Ureter (tissue), 1 donor: ENCODE results near the gene SVOPL. TPM values are rescaled to one million over a fixed set of nuclear protein-coding genes. Genes with fewer than 3 reads are reported as not detected.

Experiments used
- DNase-seq: peaks from one replicate; pipeline ENCODE4 v3.0.0-alpha.2; 2020; ENCODE audit warnings: low spot score
- total RNA-seq: library from RNA; stranded (reverse); gene quantifications from one replicate; pipeline ENCODE4 v1.2.4, GENCODE V29; 2023
- donor health status: DM: yes; HTN: yes; CAD: no.

SVOPL gene
- total RNA-seq, 1 donor from 2014 or later, result 2.1 TPM

- no peak for DNase-seq
Observed at GRCh38 chr7:138563808-138564207, 137.4 kb downstream of the SVOPL start.

- DNase-seq, result no peak
Observed at GRCh38 chr7:138559448-138559847, 141.7 kb downstream of the SVOPL start.

DNA sequence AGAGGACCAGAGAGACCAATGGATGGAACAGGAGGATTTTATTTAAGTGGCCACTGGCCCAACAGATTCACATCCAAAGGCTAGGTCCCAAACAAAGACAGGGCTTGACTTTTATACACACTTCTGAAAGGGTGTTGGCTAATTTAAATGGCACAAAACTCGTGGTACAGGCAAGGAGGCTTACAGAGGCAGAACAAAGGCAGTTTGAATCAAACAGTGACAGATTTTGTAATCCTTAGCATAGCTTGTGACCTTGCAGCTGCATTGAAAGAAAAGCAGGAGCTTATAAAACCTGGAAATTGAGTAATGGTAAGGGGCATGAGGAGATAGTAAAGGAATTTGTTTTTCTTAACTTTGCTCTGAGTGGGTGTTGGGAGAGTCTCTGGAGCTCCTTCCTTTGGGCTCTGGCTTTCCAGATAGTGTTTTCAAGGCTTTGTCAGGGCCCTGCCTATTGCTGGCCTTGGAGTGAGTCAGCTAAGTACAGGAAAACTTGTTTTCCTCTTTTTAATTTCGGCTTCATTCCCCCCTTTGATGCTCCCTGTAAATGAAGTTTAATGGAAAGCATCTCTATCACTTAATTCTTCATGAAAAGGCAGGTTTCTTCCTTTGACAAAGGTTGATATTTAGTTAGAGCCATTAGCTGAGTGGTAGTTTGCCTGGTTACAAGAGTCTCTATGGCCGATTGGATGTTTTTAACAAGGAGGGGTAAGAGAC, 144.2 kb downstream of the SVOPL start:
- DNase-seq, result no peak

- DNase-seq, result no peak
Observed at GRCh38 chr7:138555684-138556083, 145.5 kb downstream of the SVOPL start.

DNA sequence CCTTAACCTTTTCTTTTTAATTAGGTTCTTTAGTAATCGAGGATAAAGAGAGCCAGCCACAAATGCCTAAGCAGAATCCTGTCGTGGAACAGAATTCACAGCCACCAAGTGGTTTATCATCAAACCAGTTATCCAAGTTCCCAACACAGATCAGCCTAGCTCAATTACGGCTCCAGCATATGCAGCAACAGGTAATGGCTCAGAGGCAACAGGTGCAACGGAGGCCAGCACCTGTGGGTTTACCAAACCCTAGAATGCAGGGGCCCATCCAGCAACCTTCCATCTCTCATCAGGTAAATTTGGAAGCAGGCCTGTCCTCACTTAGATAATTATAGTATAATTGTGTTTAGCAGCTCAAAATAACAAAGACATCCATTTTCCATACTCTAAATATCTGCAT, 146.5 kb downstream of the SVOPL start:
- no peak for DNase-seq

DNA sequence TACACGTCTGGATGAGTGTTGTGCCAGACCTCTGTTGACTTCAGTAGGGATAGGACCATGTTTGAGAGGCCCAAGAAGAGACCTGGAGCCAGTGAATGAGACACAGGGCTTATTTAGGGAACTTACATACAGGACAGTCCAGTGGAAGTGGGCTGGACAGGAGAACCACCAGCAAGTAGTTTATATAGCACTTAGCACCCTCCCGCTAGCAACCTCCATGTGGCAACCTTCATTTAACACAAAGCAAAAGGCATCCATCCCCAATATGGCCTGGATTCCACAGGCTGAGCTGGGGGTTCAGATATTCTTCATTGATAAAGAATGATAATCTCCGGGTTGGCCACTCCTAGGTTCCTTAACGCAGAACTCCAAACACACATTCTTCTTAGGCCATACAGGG, 147.4 kb downstream of the SVOPL start:
- no peak for DNase-seq

DNA sequence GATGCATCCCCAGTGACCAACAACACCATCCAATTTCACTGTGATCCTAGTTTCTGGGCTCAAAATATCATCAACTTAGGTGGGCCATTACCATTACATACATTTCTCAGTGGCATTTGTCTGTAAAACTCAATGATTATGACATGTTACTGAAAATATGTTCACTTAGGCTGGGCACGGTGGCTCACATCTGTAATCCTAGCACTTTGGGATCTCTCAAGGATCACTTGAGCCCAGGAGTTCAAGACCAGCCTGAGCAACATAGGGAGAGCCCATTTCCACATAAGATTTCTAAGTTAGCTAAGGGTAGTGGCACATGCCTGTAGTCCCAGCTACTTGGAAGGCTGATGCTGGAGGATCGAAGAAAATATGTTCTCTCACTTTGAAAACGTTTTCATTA, 150.1 kb downstream of the SVOPL start:
- no peak for DNase-seq

GRCh38 chr7:138550337-138550736, 150.8 kb downstream of the SVOPL start:
- DNase-seq, result no peak

DNA sequence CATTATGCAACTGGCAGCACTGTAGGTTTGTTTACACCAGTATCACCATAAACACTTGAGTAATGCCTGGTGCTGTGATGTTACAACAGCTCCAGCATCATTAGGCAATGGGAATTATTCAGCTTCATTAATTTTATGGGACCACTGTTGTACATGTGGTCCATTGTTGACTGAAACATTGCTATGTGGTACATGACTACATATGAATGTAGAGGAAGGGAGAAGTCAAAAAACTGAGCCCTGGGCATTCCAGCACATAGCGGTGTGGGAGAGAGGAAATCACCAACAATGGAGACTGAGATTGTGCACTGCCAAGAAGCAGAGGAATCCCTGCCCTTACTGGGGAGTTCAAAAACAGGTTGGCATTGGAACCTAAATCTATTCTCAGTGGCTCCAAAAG, 152.1 kb downstream of the SVOPL start:
- DNase-seq, result no peak

- DNase-seq, result no peak
Observed at GRCh38 chr7:138546829-138547228, 154.3 kb downstream of the SVOPL start.

- DNase-seq, result no peak
Observed at GRCh38 chr7:138546064-138546619, 155.0 kb downstream of the SVOPL start.

DNA sequence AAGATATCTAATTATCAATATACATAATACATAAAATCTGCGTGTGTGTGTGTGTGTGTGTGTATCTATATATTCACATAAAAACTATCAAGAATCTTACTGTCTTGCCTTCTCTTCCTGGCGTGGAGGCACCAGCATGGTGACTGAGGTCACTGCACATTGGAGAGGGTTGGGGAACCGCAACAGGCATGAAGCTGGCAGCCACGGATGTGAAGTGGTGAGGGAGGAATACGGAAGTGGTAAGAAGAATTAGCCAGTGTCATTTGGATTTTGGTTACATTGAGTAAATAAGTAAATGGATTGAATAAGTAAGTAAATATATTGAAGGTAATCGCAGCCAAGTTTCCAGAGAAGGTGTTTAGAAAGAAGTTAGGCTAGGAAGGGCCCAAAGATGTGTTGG, 156.0 kb downstream of the SVOPL start:
- DNase-seq, result no peak

Other genes starting within 250 kb of the SVOPL start
- 44.1 TPM for gene TRIM24, start 241.1 kb downstream of the SVOPL start, total RNA-seq
- gene TMEM213, start 96.6 kb upstream of the SVOPL start, total RNA-seq, result not detected
- 1.2 TPM for gene ATP6V0A4, start 96.8 kb upstream of the SVOPL start, total RNA-seq